ENCODE data around the gene ZNF555. TPM values are rescaled to one million over a fixed set of nuclear protein-coding genes. Genes with fewer than 3 reads are reported as not detected.
A peak's percentile ranks its signal among the peaks of the same experiment; 100 is the strongest.

Gene ZNF555
- total and polyA plus RNA-seq, 2 of the 13 experiments (the other 11 are each of a cell fraction or from before 2014, with no cell fraction given) = 5.0 to 8.0 TPM

DNA sequence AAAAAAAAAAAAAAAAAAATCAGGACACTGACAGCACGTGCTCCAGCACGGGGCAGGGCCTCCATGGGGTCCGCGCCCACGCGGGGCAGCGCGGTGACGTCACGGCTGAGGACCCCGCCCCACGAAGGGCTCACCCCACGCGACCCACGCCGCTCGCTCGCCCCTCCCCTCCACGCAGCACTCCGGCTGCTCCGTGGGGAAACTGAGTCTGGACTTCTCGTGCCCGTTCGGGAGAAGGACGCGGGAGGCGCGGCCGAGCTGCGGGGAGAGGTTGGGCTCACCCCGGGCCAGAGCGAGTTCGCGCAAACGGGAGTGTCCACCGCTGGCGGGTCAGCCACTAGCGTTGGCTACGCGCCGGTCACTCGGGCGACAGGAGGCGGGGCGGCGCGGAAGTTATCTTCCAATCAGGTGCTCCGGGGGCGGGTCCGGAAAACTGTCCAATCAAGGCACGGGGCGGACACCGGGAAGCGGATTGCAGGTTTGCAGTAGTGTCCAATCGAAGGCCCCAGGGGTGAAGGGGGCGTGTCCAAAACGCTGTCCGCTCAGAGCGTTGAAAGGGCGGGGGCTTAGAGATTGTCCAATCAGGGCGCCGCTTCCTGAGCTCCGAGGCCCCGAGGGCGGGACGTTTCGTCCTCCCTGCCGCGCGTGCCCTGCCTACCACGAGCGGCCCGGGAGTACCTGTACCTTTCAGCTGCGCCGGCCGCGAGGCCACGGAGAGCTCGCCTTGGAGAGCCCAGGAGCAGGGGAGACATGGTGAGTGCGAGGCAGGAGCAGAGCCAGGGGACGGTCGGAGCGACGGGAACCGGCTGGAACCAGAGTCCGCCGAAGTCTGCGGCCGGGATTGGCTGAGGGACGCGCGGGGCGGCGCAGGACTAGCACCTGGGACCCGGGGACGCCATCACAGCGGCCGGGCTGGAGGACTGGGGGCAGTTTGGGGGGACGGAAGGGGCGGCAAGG, 59.3 kb downstream of the ZNF555 start, which contains the start of gene ZNF57 (continued):
- TF ChIP-seq, protein P1, sequence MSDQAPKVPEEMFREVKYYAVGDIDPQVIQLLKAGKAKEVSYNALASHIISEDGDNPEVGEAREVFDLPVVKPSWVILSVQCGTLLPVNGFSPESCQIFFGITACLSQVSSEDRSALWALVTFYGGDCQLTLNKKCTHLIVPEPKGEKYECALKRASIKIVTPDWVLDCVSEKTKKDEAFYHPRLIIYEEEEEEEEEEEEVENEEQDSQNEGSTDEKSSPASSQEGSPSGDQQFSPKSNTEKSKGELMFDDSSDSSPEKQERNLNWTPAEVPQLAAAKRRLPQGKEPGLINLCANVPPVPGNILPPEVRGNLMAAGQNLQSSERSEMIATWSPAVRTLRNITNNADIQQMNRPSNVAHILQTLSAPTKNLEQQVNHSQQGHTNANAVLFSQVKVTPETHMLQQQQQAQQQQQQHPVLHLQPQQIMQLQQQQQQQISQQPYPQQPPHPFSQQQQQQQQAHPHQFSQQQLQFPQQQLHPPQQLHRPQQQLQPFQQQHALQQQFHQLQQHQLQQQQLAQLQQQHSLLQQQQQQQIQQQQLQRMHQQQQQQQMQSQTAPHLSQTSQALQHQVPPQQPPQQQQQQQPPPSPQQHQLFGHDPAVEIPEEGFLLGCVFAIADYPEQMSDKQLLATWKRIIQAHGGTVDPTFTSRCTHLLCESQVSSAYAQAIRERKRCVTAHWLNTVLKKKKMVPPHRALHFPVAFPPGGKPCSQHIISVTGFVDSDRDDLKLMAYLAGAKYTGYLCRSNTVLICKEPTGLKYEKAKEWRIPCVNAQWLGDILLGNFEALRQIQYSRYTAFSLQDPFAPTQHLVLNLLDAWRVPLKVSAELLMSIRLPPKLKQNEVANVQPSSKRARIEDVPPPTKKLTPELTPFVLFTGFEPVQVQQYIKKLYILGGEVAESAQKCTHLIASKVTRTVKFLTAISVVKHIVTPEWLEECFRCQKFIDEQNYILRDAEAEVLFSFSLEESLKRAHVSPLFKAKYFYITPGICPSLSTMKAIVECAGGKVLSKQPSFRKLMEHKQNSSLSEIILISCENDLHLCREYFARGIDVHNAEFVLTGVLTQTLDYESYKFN (CRISPR knock-in tag; conservative IDR thresholded peaks at IDR 0.05) = no peak; the same call in 1 of the 2 replicates
- TF ChIP-seq MXD1 (CRISPR knock-in tag; IDR thresholded peaks at IDR 0.05) (peak; percentile 80; the same call in 1 of the 2 replicates), ZNF605 (CRISPR knock-in tag; IDR thresholded peaks at IDR 0.05) (peak; percentile 70), ZHX1 (CRISPR knock-in tag; IDR thresholded peaks at IDR 0.05; ENCODE audit: low read depth) (peak; percentile 84; the same call in 1 of the 2 replicates), DMTF1 (CRISPR knock-in tag; IDR thresholded peaks at IDR 0.05) (no peak), ZSCAN22 (CRISPR knock-in tag; IDR thresholded peaks at IDR 0.05) (0 out of 2 replicates have a peak, but pooled peaks have one; percentile 4), MXD4 (CRISPR knock-in tag; IDR thresholded peaks at IDR 0.05) (peak; percentile 84), TOE1 (CRISPR knock-in tag; IDR thresholded peaks at IDR 0.05) (no peak), SAP130 (CRISPR knock-in tag; IDR thresholded peaks at IDR 0.05; ENCODE audit: low read depth) (peak; percentile 90), PITX1 (CRISPR knock-in tag; IDR thresholded peaks at IDR 0.05) (peak; percentile 78), ATF7 (IDR thresholded peaks at IDR 0.05) (peak; percentile 83), ATF7 (CRISPR knock-in tag; IDR thresholded peaks at IDR 0.05) (no peak), FOSL2 (CRISPR knock-in tag; IDR thresholded peaks at IDR 0.05) (no peak), CBX5 (CRISPR knock-in tag; IDR thresholded peaks at IDR 0.05; ENCODE audit: borderline replicate concordance) (peak; percentile 51; the same call in 1 of the 2 replicates), SSRP1 (CRISPR knock-in tag; IDR thresholded peaks at IDR 0.05) (no peak)
- TF ChIP-seq, protein P2, sequence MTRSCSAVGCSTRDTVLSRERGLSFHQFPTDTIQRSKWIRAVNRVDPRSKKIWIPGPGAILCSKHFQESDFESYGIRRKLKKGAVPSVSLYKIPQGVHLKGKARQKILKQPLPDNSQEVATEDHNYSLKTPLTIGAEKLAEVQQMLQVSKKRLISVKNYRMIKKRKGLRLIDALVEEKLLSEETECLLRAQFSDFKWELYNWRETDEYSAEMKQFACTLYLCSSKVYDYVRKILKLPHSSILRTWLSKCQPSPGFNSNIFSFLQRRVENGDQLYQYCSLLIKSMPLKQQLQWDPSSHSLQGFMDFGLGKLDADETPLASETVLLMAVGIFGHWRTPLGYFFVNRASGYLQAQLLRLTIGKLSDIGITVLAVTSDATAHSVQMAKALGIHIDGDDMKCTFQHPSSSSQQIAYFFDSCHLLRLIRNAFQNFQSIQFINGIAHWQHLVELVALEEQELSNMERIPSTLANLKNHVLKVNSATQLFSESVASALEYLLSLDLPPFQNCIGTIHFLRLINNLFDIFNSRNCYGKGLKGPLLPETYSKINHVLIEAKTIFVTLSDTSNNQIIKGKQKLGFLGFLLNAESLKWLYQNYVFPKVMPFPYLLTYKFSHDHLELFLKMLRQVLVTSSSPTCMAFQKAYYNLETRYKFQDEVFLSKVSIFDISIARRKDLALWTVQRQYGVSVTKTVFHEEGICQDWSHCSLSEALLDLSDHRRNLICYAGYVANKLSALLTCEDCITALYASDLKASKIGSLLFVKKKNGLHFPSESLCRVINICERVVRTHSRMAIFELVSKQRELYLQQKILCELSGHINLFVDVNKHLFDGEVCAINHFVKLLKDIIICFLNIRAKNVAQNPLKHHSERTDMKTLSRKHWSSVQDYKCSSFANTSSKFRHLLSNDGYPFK (CRISPR knock-in tag; IDR thresholded peaks at IDR 0.05; ENCODE audit: borderline replicate concordance) = no peak
